ENCODE results near the gene HOXB7. TPM values are rescaled to one million over a fixed set of nuclear protein-coding genes. Genes with fewer than 3 reads are reported as not detected.

HOXB7 gene
- total RNA-seq, 2 experiments from 2014 or later, result 0.25 to 0.30 TPM

GRCh38 chr17:48583708-48584222 is 27.1 kb downstream of the HOXB7 start:
- H3K4me3 Mint-ChIP-seq, result no peak overlapping the region
- peaks cover 11% of the 10 kb centered on the region for H3K36me3 Mint-ChIP-seq (ENCODE audit: low read depth)
- H3K4me1 Mint-ChIP-seq, result peaks cover 71% of the 10 kb centered on the region
- POLR2A ChIA-PET, result interaction anchor here (0.5 kb wide), 1 partner anchor 495 kb away, joined by 5 read pairs; no protein-coding TSS in a partner anchor
- H3K9me3 Mint-ChIP-seq, result no peaks in the 10 kb centered on the region
- no peak overlapping the region for H3K27ac Mint-ChIP-seq
- CTCF ChIA-PET, result interaction anchor here (1.1 to 1.6 kb wide), 4 partner anchors 9 to 245 kb away, joined by 3 to 6 read pairs (median 3); no protein-coding TSS in a partner anchor
- no peak for DNase-seq
- peaks cover 97% of the 10 kb centered on the region for H3K27me3 Mint-ChIP-seq

- Mint-ChIP-seq H3K36me3 (ENCODE audit: low read depth) (peaks cover 13% of the 10 kb centered on the region), H3K27ac (no peak overlapping the region), H3K4me3 (peak overlapping the region; percentile 51), H3K4me1 (peaks cover 70% of the 10 kb centered on the region), H3K9me3 (no peaks in the 10 kb centered on the region), H3K27me3 (peaks cover 90% of the 10 kb centered on the region)
- CTCF ChIA-PET, result interaction anchor here (0.8 to 1.5 kb wide), 7 partner anchors 27 to 244 kb away, joined by 3 to 5 read pairs (median 3); partner anchors contain the start of gene HOXB9
- no peak for DNase-seq
- POLR2A ChIA-PET, result no interaction called here
These were observed 28.1 kb downstream of the HOXB7 start for GRCh38 chr17:48582750-48583069.

- H3K4me1 Mint-ChIP-seq, result peaks cover 66% of the 10 kb centered on the region
- CTCF ChIA-PET, result no interaction called here
- POLR2A ChIA-PET, result interaction anchor here (0.7 kb wide), 1 partner anchor 33 kb away, joined by 3 read pairs; no protein-coding TSS in a partner anchor
These were observed 30.9 kb downstream of the HOXB7 start for GRCh38 chr17:48579760-48580554.

GRCh38 chr17:48579471-48579759 is 31.4 kb downstream of the HOXB7 start:
- H3K4me1 Mint-ChIP-seq, result peaks cover 65% of the 10 kb centered on the region
- H3K27ac Mint-ChIP-seq, result no peak overlapping the region
- no peaks in the 10 kb centered on the region for H3K9me3 Mint-ChIP-seq
- H3K36me3 Mint-ChIP-seq (ENCODE audit: low read depth), result peaks cover 14% of the 10 kb centered on the region
- POLR2A ChIA-PET, result no interaction called here
- peaks cover 64% of the 10 kb centered on the region for H3K27me3 Mint-ChIP-seq
- CTCF ChIA-PET, result no interaction called here
- no peak for DNase-seq
- H3K4me3 Mint-ChIP-seq, result peak overlapping the region; percentile 86

More at GRCh38 chr17:48579760-48580554, 30.9 kb downstream of the HOXB7 start:
- Mint-ChIP-seq H3K36me3 (ENCODE audit: low read depth) (peaks cover 14% of the 10 kb centered on the region), H3K27me3 (peaks cover 69% of the 10 kb centered on the region), H3K9me3 (no peaks in the 10 kb centered on the region), H3K4me3 (peak overlapping the region; percentile 86), H3K27ac (no peak overlapping the region)
- DNase-seq, result no peak

GRCh38 chr17:48578616-48579470 is 32.0 kb downstream of the HOXB7 start:
- Mint-ChIP-seq H3K4me3 (peak overlapping the region; percentile 86), H3K4me1 (peaks cover 65% of the 10 kb centered on the region), H3K36me3 (ENCODE audit: low read depth) (peaks cover 14% of the 10 kb centered on the region), H3K27me3 (peaks cover 59% of the 10 kb centered on the region), H3K9me3 (no peaks in the 10 kb centered on the region), H3K27ac (peak overlapping the region; percentile 7)
- ChIA-PET CTCF (interaction anchor here (0.6 kb wide), 1 partner anchor 151 kb away, joined by 3 read pairs; no protein-coding TSS in a partner anchor), POLR2A (no interaction called here)
- DNase-seq, result no peak

GRCh38 chr17:48577946-48578615 is 32.7 kb downstream of the HOXB7 start, which contains the start of gene HOXB4:
Gene HOXB4, minus strand, starts transcription at chr17:48578350. Its CDS starts 31 bp downstream, at chr17:48578319.
- H3K27me3 Mint-ChIP-seq, result peaks cover 56% of the 10 kb centered on the region
- POLR2A ChIA-PET, result no interaction called here

GRCh38 chr17:48577330-48577945 is 33.4 kb downstream of the HOXB7 start:
- Mint-ChIP-seq H3K9me3 (no peaks in the 10 kb centered on the region), H3K4me3 (peak overlapping the region; percentile 79), H3K36me3 (ENCODE audit: low read depth) (peaks cover 14% of the 10 kb centered on the region), H3K27me3 (peaks cover 53% of the 10 kb centered on the region), H3K4me1 (peaks cover 62% of the 10 kb centered on the region), H3K27ac (peak overlapping the region; percentile 66)
- DNase-seq, result no peak
- ChIA-PET CTCF (interaction anchor here (0.6 kb wide), 1 partner anchor 92 kb away, joined by 3 read pairs; no protein-coding TSS in a partner anchor), POLR2A (no interaction called here)

More at GRCh38 chr17:48577946-48578615, 32.7 kb downstream of the HOXB7 start, which contains the start of gene HOXB4:
- Mint-ChIP-seq H3K36me3 (ENCODE audit: low read depth) (peaks cover 14% of the 10 kb centered on the region), H3K4me1 (peaks cover 67% of the 10 kb centered on the region), H3K27ac (peak within 1 kb of the TSS; percentile 88), H3K9me3 (no peaks in the 10 kb centered on the region), H3K4me3 (peak within 1 kb of the TSS; percentile 86)
- CTCF ChIA-PET, result interaction anchor here (0.6 kb wide), 1 partner anchor 150 kb away, joined by 3 read pairs; no protein-coding TSS in a partner anchor
- peak; percentile 76 for DNase-seq

- POLR2A ChIA-PET, result no interaction called here
- peaks cover 59% of the 10 kb centered on the region for H3K4me1 Mint-ChIP-seq
- peaks cover 14% of the 10 kb centered on the region for H3K36me3 Mint-ChIP-seq (ENCODE audit: low read depth)
These were observed 34.1 kb downstream of the HOXB7 start for GRCh38 chr17:48576479-48577309.

GRCh38 chr17:48575673-48576478 is 34.9 kb downstream of the HOXB7 start:
- peaks cover 49% of the 10 kb centered on the region for H3K27me3 Mint-ChIP-seq
- H3K9me3 Mint-ChIP-seq, result no peaks in the 10 kb centered on the region
- ChIA-PET POLR2A (no interaction called here), CTCF (interaction anchor here (0.6 kb wide), 1 partner anchor 43 kb away, joined by 3 read pairs; no protein-coding TSS in a partner anchor)
- peaks cover 51% of the 10 kb centered on the region for H3K4me1 Mint-ChIP-seq
- peaks cover 13% of the 10 kb centered on the region for H3K36me3 Mint-ChIP-seq (ENCODE audit: low read depth)
- DNase-seq, result no peak
- peak overlapping the region; percentile 20 for H3K4me3 Mint-ChIP-seq
- no peak overlapping the region for H3K27ac Mint-ChIP-seq

More at GRCh38 chr17:48576479-48577309, 34.1 kb downstream of the HOXB7 start:
- Mint-ChIP-seq H3K9me3 (no peaks in the 10 kb centered on the region), H3K27ac (peak overlapping the region; percentile 5), H3K4me3 (peak overlapping the region; percentile 79), H3K27me3 (peaks cover 52% of the 10 kb centered on the region)
- CTCF ChIA-PET, result interaction anchor here (0.6 kb wide), 1 partner anchor 91 kb away, joined by 3 read pairs; no protein-coding TSS in a partner anchor
- DNase-seq, result no peak

- Mint-ChIP-seq H3K27me3 (peaks cover 45% of the 10 kb centered on the region), H3K4me3 (no peak overlapping the region), H3K4me1 (peaks cover 44% of the 10 kb centered on the region), H3K9me3 (no peaks in the 10 kb centered on the region), H3K36me3 (ENCODE audit: low read depth) (peaks cover 12% of the 10 kb centered on the region), H3K27ac (no peak overlapping the region)
- POLR2A ChIA-PET, result no interaction called here
- DNase-seq, result no peak
- CTCF ChIA-PET, result interaction anchor here (0.6 kb wide), 1 partner anchor 43 kb away, joined by 3 read pairs; no protein-coding TSS in a partner anchor
These were observed 35.7 kb downstream of the HOXB7 start for GRCh38 chr17:48575066-48575582.

Data from activated CD4-positive, alpha-beta T cell treated with anti-CD3 and anti-CD28 coated beads, Interleukin-2, amount 10 ng/mL, durations not matched to agents 7 days and 5 days (primary cell).